Stimulated activated CD8-positive, alpha-beta memory T cell treated with anti-CD3 and anti-CD28 coated beads, Interleukin-15, amount 100 ng/mL, for 1 hour (primary cell): ENCODE results near the gene DCHS1.

Source experiments
- DNase-seq: peaks from one replicate; pipeline ENCODE4 v3.0.0-alpha.2; 2020; ENCODE audit warnings: low read depth

The DCHS1 gene

GRCh38 chr11:6646071-6646470 lies 9.5 kb downstream of the DCHS1 start:
- no peak for DNase-seq

GRCh38 chr11:6642957-6643356 lies 12.7 kb downstream of the DCHS1 start:
- no peak for DNase-seq

- DNase-seq, result no peak
Measured at GRCh38 chr11:6640985-6641701, 14.5 kb downstream of the DCHS1 start.

GRCh38 chr11:6640036-6640984 lies 15.3 kb downstream of the DCHS1 start:
- DNase-seq, result no peak

GRCh38 chr11:6638429-6638828 lies 17.2 kb downstream of the DCHS1 start:
- no peak for DNase-seq

- DNase-seq, result no peak
Measured at GRCh38 chr11:6637871-6638270, 17.7 kb downstream of the DCHS1 start.

GRCh38 chr11:6636480-6636879 lies 19.1 kb downstream of the DCHS1 start:
- DNase-seq, result no peak

- DNase-seq, result no peak
Measured at GRCh38 chr11:6635082-6635932, 20.3 kb downstream of the DCHS1 start.

GRCh38 chr11:6634534-6634933 lies 21.1 kb downstream of the DCHS1 start:
- DNase-seq, result no peak

GRCh38 chr11:6633422-6634408 lies 21.9 kb downstream of the DCHS1 start:
- no peak for DNase-seq

- DNase-seq, result no peak
Measured at GRCh38 chr11:6632116-6633073, 23.2 kb downstream of the DCHS1 start.

GRCh38 chr11:6631361-6631890 lies 24.2 kb downstream of the DCHS1 start:
- no peak for DNase-seq

GRCh38 chr11:6630632-6631291 lies 24.8 kb downstream of the DCHS1 start:
- DNase-seq, result no peak

- no peak for DNase-seq
Measured at GRCh38 chr11:6629892-6630631, 25.5 kb downstream of the DCHS1 start.

- DNase-seq, result no peak
Measured at GRCh38 chr11:6629573-6629891, 26.1 kb downstream of the DCHS1 start.

GRCh38 chr11:6628526-6628925 lies 27.1 kb downstream of the DCHS1 start:
- no peak for DNase-seq

- DNase-seq, result no peak
Measured at GRCh38 chr11:6627762-6628241, 27.8 kb downstream of the DCHS1 start.
